Glutamatergic neuron (in vitro differentiated cells): ENCODE data around the gene AGPAT3. TPM values are rescaled to one million over a fixed set of nuclear protein-coding genes. Genes with fewer than 3 reads are reported as not detected.

Experiments used
- DNase-seq: peaks from one replicate; pipeline ENCODE4 v3.0.0; 2022
- H3K27ac Mint-ChIP-seq: one replicate; pipeline ENCODE4 v1.8.0; 2020; ENCODE audit warnings: mild to moderate bottlenecking, mixed read lengths, inconsistent platforms; ENCODE audit not compliant: unreplicated experiment
- H3K27me3 Mint-ChIP-seq: one replicate; pipeline ENCODE4 v1.8.0; 2020; ENCODE audit warnings: mild to moderate bottlenecking, moderate library complexity, mixed read lengths, inconsistent platforms; ENCODE audit not compliant: unreplicated experiment
- H3K36me3 Mint-ChIP-seq: one replicate; pipeline ENCODE4 v1.8.0; 2020; ENCODE audit warnings: mild to moderate bottlenecking, mixed read lengths, inconsistent platforms; ENCODE audit not compliant: unreplicated experiment
- H3K4me1 Mint-ChIP-seq: one replicate; pipeline ENCODE4 v1.8.0; 2020; ENCODE audit warnings: mild to moderate bottlenecking, low read depth, mixed read lengths, inconsistent platforms; ENCODE audit not compliant: unreplicated experiment
- H3K4me3 Mint-ChIP-seq: one replicate; pipeline ENCODE4 v1.8.0; 2020; ENCODE audit warnings: mild to moderate bottlenecking, mixed read lengths, inconsistent platforms; ENCODE audit not compliant: unreplicated experiment
- H3K9me3 Mint-ChIP-seq: one replicate; pipeline ENCODE4 v1.8.0; 2020; ENCODE audit warnings: mild to moderate bottlenecking, moderate library complexity, mixed read lengths, inconsistent platforms; ENCODE audit not compliant: unreplicated experiment
- CTCF ChIP-seq: fragments of 200-600 bp; sonication (generic); IDR thresholded peaks from one replicate; pipeline ENCODE4 v1.5.0; 2021; ENCODE audit not compliant: partially characterized antibody, unreplicated experiment
- total RNA-seq: library from RNA; stranded (reverse); fragmentation: NEBNext Ultra II Directional; extraction: Animal tissue kit (Norgen Biotek cat#: 25700); gene quantifications from one replicate; pipeline ENCODE4 v1.2.1, GENCODE V29; 2021; ENCODE audit not compliant: unreplicated experiment

Gene AGPAT3
- total RNA-seq, 1 donor from 2014 or later, result 12.6 TPM

GRCh38 chr21:43865540-43866259 lies 677 bp downstream of the AGPAT3 start:
- no peak for TF ChIP-seq CTCF
- DNase-seq, result no peak
- H3K27ac Mint-ChIP-seq, result no peak overlapping the region
- H3K4me3 Mint-ChIP-seq, result no peak overlapping the region
- H3K27me3 Mint-ChIP-seq, result peaks cover 11% of the 10 kb centered on the region
- no peaks in the 10 kb centered on the region for H3K36me3 Mint-ChIP-seq
- H3K4me1 Mint-ChIP-seq, result peaks cover under 1% of the 10 kb centered on the region
- H3K9me3 Mint-ChIP-seq, result peaks cover 3% of the 10 kb centered on the region

- no peak overlapping the region for H3K27ac Mint-ChIP-seq
Observed at GRCh38 chr21:43866260-43866629, 1.2 kb downstream of the AGPAT3 start.

GRCh38 chr21:43866659-43867331 lies 1.8 kb downstream of the AGPAT3 start:
- H3K36me3 Mint-ChIP-seq, result peaks cover 2% of the 10 kb centered on the region
- peaks cover 9% of the 10 kb centered on the region for H3K27me3 Mint-ChIP-seq
- TF ChIP-seq CTCF, result no peak

More at GRCh38 chr21:43866260-43866629, 1.2 kb downstream of the AGPAT3 start:
- Mint-ChIP-seq H3K9me3 (peaks cover 3% of the 10 kb centered on the region), H3K36me3 (no peaks in the 10 kb centered on the region), H3K4me1 (no peaks in the 10 kb centered on the region), H3K27me3 (peaks cover 10% of the 10 kb centered on the region), H3K4me3 (peak overlapping the region; percentile 67)
- TF ChIP-seq CTCF, result no peak
- no peak for DNase-seq

GRCh38 chr21:43867332-43867703 lies 2.3 kb downstream of the AGPAT3 start:
- no peak overlapping the region for H3K27ac Mint-ChIP-seq
- H3K9me3 Mint-ChIP-seq, result peaks cover 3% of the 10 kb centered on the region
- no peak overlapping the region for H3K4me3 Mint-ChIP-seq
- H3K27me3 Mint-ChIP-seq, result peaks cover 9% of the 10 kb centered on the region
- H3K36me3 Mint-ChIP-seq, result peaks cover 4% of the 10 kb centered on the region
- TF ChIP-seq CTCF, result no peak
- DNase-seq, result no peak
- H3K4me1 Mint-ChIP-seq, result no peaks in the 10 kb centered on the region

More at GRCh38 chr21:43866659-43867331, 1.8 kb downstream of the AGPAT3 start:
- Mint-ChIP-seq H3K4me3 (peak overlapping the region; percentile 67), H3K27ac (no peak overlapping the region), H3K4me1 (no peaks in the 10 kb centered on the region), H3K9me3 (peaks cover 3% of the 10 kb centered on the region)
- DNase-seq, result no peak

- peaks cover 3% of the 10 kb centered on the region for H3K9me3 Mint-ChIP-seq
- TF ChIP-seq CTCF, result no peak
- no peak overlapping the region for H3K4me3 Mint-ChIP-seq
- peaks cover 10% of the 10 kb centered on the region for H3K36me3 Mint-ChIP-seq
- no peaks in the 10 kb centered on the region for H3K4me1 Mint-ChIP-seq
- H3K27ac Mint-ChIP-seq, result no peak overlapping the region
- peaks cover 9% of the 10 kb centered on the region for H3K27me3 Mint-ChIP-seq
- no peak for DNase-seq
Observed at GRCh38 chr21:43867948-43868347, 2.9 kb downstream of the AGPAT3 start.
